ENCODE results near the gene MBOAT7. TPM values are rescaled to one million over a fixed set of nuclear protein-coding genes. Genes with fewer than 3 reads are reported as not detected.
"Not testable (repeated sequence)": the region's sequence is repeated elsewhere in the genome, so short reads cannot be mapped to it uniquely, and the experiment has no call there.

The MBOAT7 gene
- total and polyA plus RNA-seq, 4 donors = 10.3 to 31.5 (median 15.0) TPM

DNA sequence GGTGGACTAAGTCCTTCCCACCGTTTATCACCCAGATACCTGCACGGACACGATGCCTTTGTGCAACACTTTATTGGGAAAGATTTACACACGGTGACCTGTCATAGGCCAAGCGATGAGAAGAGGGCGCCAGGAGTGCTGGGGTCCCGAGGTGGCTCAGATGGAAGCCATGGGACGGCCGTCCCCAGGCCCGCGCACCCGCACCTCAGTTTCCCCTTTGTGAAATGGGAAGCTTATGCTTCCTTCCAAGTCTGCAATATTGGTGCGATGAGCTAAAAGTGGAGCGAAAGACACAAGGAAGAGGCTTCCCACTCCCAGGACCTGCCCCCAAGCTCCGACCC lies 16.1 kb downstream of the MBOAT7 start:
- no peak overlapping the region for H3K9ac ChIP-seq (ENCODE audit: low read depth in 1 of 2, low read length in 2 of 2)
- H3K4me1 ChIP-seq (ENCODE audit: control insufficient read depth in 4 of 4, insufficient read depth in 4 of 4, low read length in 3 of 4) = no peaks in the 10 kb centered on the region
- peaks cover 0 to 5% (median 2%) of the 10 kb centered on the region in 4 donors for H3K36me3 ChIP-seq (ENCODE audit: control insufficient read depth in 4 of 4, insufficient read depth in 3 of 4, low read depth in 1 of 4, low read length in 3 of 4)
- no peak for DNase-seq (ENCODE audit: low spot score)
- no peak for TF ChIP-seq HNF4G (IDR thresholded peaks at IDR 0.05)
- no peaks in the 10 kb centered on the region for H3K9me3 ChIP-seq (ENCODE audit: control insufficient read depth in 4 of 4, low read length in 3 of 4)
- no peaks in the 10 kb centered on the region for H3K27me3 ChIP-seq (ENCODE audit: control insufficient read depth in 4 of 4, insufficient read depth in 4 of 4, low read length in 3 of 4)
- no peak overlapping the region for H3K4me3 ChIP-seq (ENCODE audit: low read depth in 1 of 3, low read length in 3 of 3)
- 36% methylated on average over 15 of the region's 15 CpGs for WGBS
- H3K27ac ChIP-seq (ENCODE audit: low read depth in 1 of 2, low read length in 2 of 2) = no peak overlapping the region

DNA sequence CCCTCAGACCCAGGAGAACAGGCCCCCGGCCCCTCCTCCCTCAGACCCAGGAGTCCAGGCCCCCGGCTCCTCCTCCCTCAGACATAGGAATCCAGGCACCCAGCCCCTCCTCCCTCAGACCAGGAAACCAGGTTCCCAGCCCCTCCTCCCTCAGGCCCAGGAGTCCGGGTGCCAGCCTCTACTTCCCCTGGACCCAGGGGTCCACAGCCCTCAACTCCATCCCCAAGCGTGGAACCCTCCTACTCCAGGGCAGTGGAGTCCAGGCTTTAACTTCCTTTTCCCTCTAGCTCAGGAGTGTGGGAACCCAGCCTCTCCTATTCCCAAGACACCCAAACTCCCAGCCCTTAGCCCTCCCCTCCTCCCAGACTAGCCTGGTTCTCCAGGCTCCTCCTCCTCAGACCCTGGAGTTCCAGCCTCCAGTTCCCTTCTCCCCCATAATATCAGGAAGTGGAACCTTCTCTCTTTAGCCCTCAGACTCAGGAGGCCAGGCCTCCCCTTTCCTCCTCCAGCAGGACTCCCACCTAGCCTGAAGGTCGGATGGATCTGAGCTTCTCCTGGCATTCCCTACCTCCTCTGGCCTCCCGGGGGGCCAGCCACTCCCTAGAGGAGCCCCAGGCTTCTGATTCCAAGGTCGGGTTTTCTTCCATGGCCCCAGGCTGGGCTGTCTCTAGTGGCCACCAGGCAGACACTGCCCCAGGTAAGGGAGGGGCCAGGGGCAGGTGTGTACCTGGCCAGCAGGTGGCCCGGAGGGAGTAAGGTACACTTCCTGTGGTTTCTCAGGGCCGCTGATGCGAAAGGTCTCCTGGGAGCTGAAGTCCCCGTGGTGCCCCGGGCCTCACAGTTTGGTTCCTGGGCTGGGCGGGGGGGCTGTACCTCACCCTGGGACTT lies 16.7 kb downstream of the MBOAT7 start, which contains the start of gene TMC4:
Gene TMC4, minus strand, starts transcription at position 690 of the 888 bp plus-strand sequence. Its CDS starts 43 bp downstream, at position 647.
- 23% methylated on average over 13 of the region's 13 CpGs for WGBS
- H3K27me3 ChIP-seq (ENCODE audit: control insufficient read depth in 4 of 4, insufficient read depth in 4 of 4, low read length in 3 of 4) = no peaks in the 10 kb centered on the region
- no peak within 1 kb of the TSS for H3K9ac ChIP-seq (ENCODE audit: low read depth in 1 of 2, low read length in 2 of 2)
- H3K4me1 ChIP-seq (ENCODE audit: control insufficient read depth in 4 of 4, insufficient read depth in 4 of 4, low read length in 3 of 4) = no peaks in the 10 kb centered on the region
- no peak for DNase-seq (ENCODE audit: low spot score)
- H3K36me3 ChIP-seq (ENCODE audit: control insufficient read depth in 4 of 4, insufficient read depth in 3 of 4, low read depth in 1 of 4, low read length in 3 of 4) = peaks cover 0 to 5% (median 2%) of the 10 kb centered on the region in 4 donors
- no peaks in the 10 kb centered on the region for H3K9me3 ChIP-seq (ENCODE audit: control insufficient read depth in 4 of 4, low read length in 3 of 4)
- TF ChIP-seq CTCF (IDR thresholded peaks at IDR 0.05; ENCODE audit: low read depth, low read length, missing input control) (peak; percentile 12), RAD21 (IDR thresholded peaks at IDR 0.05) (peak in 1 of 2 donors; percentile 17), FOXA2 (IDR thresholded peaks at IDR 0.05) (no peak)
- H3K27ac ChIP-seq (ENCODE audit: low read depth in 1 of 2, low read length in 2 of 2) = no peak within 1 kb of the TSS
- H3K4me3 ChIP-seq (ENCODE audit: low read depth in 1 of 3, low read length in 3 of 3) = no peak within 1 kb of the TSS

DNA sequence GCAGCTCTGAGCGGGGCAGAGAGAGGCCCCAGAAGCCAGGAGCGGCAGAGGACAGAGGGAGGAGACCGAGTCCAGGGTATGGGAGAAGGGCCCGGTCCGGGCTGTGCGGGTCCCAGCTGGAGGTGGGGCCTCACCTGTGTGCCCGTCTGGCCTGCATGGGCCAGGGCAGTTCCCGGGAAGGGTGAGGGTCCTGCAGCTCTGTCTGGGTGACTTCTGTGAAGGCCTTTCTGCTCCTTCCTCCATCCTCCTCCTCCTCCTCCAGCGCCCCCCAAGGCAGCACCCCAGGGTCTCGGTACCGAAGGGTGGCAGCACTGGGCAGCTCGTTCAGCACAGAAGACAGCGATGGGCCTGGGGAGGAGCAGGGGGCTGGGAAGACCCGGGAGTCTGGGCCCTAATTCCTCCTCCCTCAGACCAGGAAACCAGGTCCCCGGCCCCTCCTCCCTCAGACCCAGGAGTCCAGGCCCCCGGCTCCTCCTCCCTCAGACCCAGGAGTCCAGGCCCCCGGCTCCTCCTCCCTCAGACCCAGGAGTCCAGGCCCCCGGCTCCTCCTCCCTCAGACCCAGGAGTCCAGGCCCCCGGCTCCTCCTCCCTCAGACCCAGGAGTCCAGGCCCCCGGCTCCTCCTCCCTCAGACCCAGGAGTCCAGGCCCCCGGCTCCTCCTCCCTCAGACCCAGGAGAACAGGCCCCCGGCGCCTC lies 17.5 kb downstream of the MBOAT7 start:
- not testable (repeated sequence) for H3K27me3 ChIP-seq (ENCODE audit: control insufficient read depth in 4 of 4, insufficient read depth in 4 of 4, low read length in 3 of 4); DNase-seq (ENCODE audit: low spot score); H3K36me3 ChIP-seq (ENCODE audit: control insufficient read depth in 4 of 4, insufficient read depth in 3 of 4, low read depth in 1 of 4, low read length in 3 of 4); H3K4me1 ChIP-seq (ENCODE audit: control insufficient read depth in 4 of 4, insufficient read depth in 4 of 4, low read length in 3 of 4); H3K9ac ChIP-seq (ENCODE audit: low read depth in 1 of 2, low read length in 2 of 2); H3K9me3 ChIP-seq (ENCODE audit: control insufficient read depth in 4 of 4, low read length in 3 of 4); H3K27ac ChIP-seq (ENCODE audit: low read depth in 1 of 2, low read length in 2 of 2); H3K4me3 ChIP-seq (ENCODE audit: low read depth in 1 of 3, low read length in 3 of 3)
- WGBS = 80% methylated on average over 17 of the region's 23 CpGs

GRCh38 chr19:54169149-54169740 lies 20.1 kb downstream of the MBOAT7 start:
- no peak overlapping the region for H3K4me3 ChIP-seq (ENCODE audit: low read depth in 1 of 3, low read length in 3 of 3)
- H3K9ac ChIP-seq (ENCODE audit: low read depth in 1 of 2, low read length in 2 of 2) = no peak overlapping the region
- H3K27ac ChIP-seq (ENCODE audit: low read depth in 1 of 2, low read length in 2 of 2) = no peak overlapping the region
- no peak for DNase-seq (ENCODE audit: low spot score)
- H3K36me3 ChIP-seq (ENCODE audit: control insufficient read depth in 4 of 4, insufficient read depth in 3 of 4, low read depth in 1 of 4, low read length in 3 of 4) = no peaks in the 10 kb centered on the region
- WGBS = 87% methylated on average over 21 of the region's 21 CpGs
- H3K27me3 ChIP-seq (ENCODE audit: control insufficient read depth in 4 of 4, insufficient read depth in 4 of 4, low read length in 3 of 4) = no peaks in the 10 kb centered on the region
- H3K4me1 ChIP-seq (ENCODE audit: control insufficient read depth in 4 of 4, insufficient read depth in 4 of 4, low read length in 3 of 4) = peaks cover 0 to 2% (median 0%) of the 10 kb centered on the region in 4 donors
- no peaks in the 10 kb centered on the region for H3K9me3 ChIP-seq (ENCODE audit: control insufficient read depth in 4 of 4, low read length in 3 of 4)
- TF ChIP-seq, protein P1, sequence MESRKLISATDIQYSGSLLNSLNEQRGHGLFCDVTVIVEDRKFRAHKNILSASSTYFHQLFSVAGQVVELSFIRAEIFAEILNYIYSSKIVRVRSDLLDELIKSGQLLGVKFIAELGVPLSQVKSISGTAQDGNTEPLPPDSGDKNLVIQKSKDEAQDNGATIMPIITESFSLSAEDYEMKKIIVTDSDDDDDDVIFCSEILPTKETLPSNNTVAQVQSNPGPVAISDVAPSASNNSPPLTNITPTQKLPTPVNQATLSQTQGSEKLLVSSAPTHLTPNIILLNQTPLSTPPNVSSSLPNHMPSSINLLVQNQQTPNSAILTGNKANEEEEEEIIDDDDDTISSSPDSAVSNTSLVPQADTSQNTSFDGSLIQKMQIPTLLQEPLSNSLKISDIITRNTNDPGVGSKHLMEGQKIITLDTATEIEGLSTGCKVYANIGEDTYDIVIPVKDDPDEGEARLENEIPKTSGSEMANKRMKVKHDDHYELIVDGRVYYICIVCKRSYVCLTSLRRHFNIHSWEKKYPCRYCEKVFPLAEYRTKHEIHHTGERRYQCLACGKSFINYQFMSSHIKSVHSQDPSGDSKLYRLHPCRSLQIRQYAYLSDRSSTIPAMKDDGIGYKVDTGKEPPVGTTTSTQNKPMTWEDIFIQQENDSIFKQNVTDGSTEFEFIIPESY (IDR thresholded peaks at IDR 0.05) = no peak
- TF ChIP-seq, protein P2, sequence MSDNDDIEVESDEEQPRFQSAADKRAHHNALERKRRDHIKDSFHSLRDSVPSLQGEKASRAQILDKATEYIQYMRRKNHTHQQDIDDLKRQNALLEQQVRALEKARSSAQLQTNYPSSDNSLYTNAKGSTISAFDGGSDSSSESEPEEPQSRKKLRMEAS (IDR thresholded peaks at IDR 0.05) = no peak
- TF ChIP-seq, protein P3, sequence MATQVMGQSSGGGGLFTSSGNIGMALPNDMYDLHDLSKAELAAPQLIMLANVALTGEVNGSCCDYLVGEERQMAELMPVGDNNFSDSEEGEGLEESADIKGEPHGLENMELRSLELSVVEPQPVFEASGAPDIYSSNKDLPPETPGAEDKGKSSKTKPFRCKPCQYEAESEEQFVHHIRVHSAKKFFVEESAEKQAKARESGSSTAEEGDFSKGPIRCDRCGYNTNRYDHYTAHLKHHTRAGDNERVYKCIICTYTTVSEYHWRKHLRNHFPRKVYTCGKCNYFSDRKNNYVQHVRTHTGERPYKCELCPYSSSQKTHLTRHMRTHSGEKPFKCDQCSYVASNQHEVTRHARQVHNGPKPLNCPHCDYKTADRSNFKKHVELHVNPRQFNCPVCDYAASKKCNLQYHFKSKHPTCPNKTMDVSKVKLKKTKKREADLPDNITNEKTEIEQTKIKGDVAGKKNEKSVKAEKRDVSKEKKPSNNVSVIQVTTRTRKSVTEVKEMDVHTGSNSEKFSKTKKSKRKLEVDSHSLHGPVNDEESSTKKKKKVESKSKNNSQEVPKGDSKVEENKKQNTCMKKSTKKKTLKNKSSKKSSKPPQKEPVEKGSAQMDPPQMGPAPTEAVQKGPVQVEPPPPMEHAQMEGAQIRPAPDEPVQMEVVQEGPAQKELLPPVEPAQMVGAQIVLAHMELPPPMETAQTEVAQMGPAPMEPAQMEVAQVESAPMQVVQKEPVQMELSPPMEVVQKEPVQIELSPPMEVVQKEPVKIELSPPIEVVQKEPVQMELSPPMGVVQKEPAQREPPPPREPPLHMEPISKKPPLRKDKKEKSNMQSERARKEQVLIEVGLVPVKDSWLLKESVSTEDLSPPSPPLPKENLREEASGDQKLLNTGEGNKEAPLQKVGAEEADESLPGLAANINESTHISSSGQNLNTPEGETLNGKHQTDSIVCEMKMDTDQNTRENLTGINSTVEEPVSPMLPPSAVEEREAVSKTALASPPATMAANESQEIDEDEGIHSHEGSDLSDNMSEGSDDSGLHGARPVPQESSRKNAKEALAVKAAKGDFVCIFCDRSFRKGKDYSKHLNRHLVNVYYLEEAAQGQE (IDR thresholded peaks at IDR 0.05) = no peak
- TF ChIP-seq RAD21 (IDR thresholded peaks at IDR 0.05) = no peak
- no peak for TF ChIP-seq EGR1 (IDR thresholded peaks at IDR 0.05; ENCODE audit: low read depth in 2 of 2)
- TF ChIP-seq RXRA (IDR thresholded peaks at IDR 0.05) = no peak
- TF ChIP-seq, protein P4, sequence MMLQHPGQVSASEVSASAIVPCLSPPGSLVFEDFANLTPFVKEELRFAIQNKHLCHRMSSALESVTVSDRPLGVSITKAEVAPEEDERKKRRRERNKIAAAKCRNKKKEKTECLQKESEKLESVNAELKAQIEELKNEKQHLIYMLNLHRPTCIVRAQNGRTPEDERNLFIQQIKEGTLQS (IDR thresholded peaks at IDR 0.05) = no peak
- no peak for TF ChIP-seq YY1 (IDR thresholded peaks at IDR 0.05)
- no peak for TF ChIP-seq JUND (IDR thresholded peaks at IDR 0.05)
